Measurements from ENCODE around the gene WDR31.

- TF ChIP-seq CTCF (IDR thresholded peaks at IDR 0.05): peak in 3 of 7 experiments; percentile 12 to 21 (median 12)
- TF ChIP-seq POLR2A (IDR thresholded peaks at IDR 0.05): no peak
Observed at GRCh38 chr9:113317777-113318176, 22.3 kb downstream of the WDR31 start.

Data from body of pancreas (tissue), 4 donors.